ENCODE results near the gene FBN3.
A peak's percentile ranks its signal among the peaks of the same experiment; 100 is the strongest.

The FBN3 gene

GRCh38 chr19:8085598-8086408, 63.6 kb downstream of the FBN3 start (continued):
- TF ChIP-seq, protein P1, sequence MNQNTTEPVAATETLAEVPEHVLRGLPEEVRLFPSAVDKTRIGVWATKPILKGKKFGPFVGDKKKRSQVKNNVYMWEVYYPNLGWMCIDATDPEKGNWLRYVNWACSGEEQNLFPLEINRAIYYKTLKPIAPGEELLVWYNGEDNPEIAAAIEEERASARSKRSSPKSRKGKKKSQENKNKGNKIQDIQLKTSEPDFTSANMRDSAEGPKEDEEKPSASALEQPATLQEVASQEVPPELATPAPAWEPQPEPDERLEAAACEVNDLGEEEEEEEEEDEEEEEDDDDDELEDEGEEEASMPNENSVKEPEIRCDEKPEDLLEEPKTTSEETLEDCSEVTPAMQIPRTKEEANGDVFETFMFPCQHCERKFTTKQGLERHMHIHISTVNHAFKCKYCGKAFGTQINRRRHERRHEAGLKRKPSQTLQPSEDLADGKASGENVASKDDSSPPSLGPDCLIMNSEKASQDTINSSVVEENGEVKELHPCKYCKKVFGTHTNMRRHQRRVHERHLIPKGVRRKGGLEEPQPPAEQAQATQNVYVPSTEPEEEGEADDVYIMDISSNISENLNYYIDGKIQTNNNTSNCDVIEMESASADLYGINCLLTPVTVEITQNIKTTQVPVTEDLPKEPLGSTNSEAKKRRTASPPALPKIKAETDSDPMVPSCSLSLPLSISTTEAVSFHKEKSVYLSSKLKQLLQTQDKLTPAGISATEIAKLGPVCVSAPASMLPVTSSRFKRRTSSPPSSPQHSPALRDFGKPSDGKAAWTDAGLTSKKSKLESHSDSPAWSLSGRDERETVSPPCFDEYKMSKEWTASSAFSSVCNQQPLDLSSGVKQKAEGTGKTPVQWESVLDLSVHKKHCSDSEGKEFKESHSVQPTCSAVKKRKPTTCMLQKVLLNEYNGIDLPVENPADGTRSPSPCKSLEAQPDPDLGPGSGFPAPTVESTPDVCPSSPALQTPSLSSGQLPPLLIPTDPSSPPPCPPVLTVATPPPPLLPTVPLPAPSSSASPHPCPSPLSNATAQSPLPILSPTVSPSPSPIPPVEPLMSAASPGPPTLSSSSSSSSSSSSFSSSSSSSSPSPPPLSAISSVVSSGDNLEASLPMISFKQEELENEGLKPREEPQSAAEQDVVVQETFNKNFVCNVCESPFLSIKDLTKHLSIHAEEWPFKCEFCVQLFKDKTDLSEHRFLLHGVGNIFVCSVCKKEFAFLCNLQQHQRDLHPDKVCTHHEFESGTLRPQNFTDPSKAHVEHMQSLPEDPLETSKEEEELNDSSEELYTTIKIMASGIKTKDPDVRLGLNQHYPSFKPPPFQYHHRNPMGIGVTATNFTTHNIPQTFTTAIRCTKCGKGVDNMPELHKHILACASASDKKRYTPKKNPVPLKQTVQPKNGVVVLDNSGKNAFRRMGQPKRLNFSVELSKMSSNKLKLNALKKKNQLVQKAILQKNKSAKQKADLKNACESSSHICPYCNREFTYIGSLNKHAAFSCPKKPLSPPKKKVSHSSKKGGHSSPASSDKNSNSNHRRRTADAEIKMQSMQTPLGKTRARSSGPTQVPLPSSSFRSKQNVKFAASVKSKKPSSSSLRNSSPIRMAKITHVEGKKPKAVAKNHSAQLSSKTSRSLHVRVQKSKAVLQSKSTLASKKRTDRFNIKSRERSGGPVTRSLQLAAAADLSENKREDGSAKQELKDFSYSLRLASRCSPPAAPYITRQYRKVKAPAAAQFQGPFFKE (tag by site-specific recombination; IDR thresholded peaks at IDR 0.05; ENCODE audit: borderline replicate concordance), result no peak
- TF ChIP-seq ZNF707 (tag by site-specific recombination; IDR thresholded peaks at IDR 0.05) (no peak), ZNF777 (tag by site-specific recombination; IDR thresholded peaks at IDR 0.05; ENCODE audit: borderline replicate concordance) (no peak), ZFP41 (tag by site-specific recombination; IDR thresholded peaks at IDR 0.05; ENCODE audit: borderline replicate concordance) (no peak), ZFHX2 (tag by site-specific recombination; conservative IDR thresholded peaks at IDR 0.05) (peak; percentile 94), SP7 (tag by site-specific recombination; IDR thresholded peaks at IDR 0.05) (0 out of 2 replicates have a peak, but pooled peaks have one; percentile 41), ZNF404 (tag by site-specific recombination; IDR thresholded peaks at IDR 0.05) (no peak)
- TF ChIP-seq, protein P2, sequence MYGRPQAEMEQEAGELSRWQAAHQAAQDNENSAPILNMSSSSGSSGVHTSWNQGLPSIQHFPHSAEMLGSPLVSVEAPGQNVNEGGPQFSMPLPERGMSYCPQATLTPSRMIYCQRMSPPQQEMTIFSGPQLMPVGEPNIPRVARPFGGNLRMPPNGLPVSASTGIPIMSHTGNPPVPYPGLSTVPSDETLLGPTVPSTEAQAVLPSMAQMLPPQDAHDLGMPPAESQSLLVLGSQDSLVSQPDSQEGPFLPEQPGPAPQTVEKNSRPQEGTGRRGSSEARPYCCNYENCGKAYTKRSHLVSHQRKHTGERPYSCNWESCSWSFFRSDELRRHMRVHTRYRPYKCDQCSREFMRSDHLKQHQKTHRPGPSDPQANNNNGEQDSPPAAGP (tag by site-specific recombination; IDR thresholded peaks at IDR 0.05), result peak; percentile 93

- TF ChIP-seq ZNF600 (tag by site-specific recombination; IDR thresholded peaks at IDR 0.05) (peak; percentile 71; the same call in 1 of the 2 replicates), ZNF211 (tag by site-specific recombination; IDR thresholded peaks at IDR 0.05; ENCODE audit: low read depth) (no peak), ZFHX2 (tag by site-specific recombination; conservative IDR thresholded peaks at IDR 0.05) (peak; percentile 56)
- CTCF ChIA-PET, result no interaction called here
- Histone ChIP-seq H3K36me3 (ENCODE audit: control insufficient read depth in 2 of 2, insufficient read depth in 1 of 2, low read length in 2 of 2) (no peaks in the 10 kb centered on the region), H3K27ac (ENCODE audit: extremely low read depth, low read depth, low read length) (no peak overlapping the region), H3K4me3 (ENCODE audit: low read depth, low read length) (no peak overlapping the region), H3K4me1 (ENCODE audit: control insufficient read depth, insufficient read depth, low read length) (no peaks in the 10 kb centered on the region), H3K9me3 (ENCODE audit: control insufficient read depth, insufficient read depth, low read depth, low read length) (no peaks in the 10 kb centered on the region)
- POLR2A ChIA-PET, result no interaction called here
These were observed 65.2 kb downstream of the FBN3 start for GRCh38 chr19:8084152-8084551.

- no peak overlapping the region for H3K4me3 ChIP-seq (ENCODE audit: low read depth, low read length)
- H3K9me3 ChIP-seq (ENCODE audit: control insufficient read depth, insufficient read depth, low read depth, low read length), result no peaks in the 10 kb centered on the region
- H3K36me3 ChIP-seq (ENCODE audit: control insufficient read depth in 2 of 2, insufficient read depth in 1 of 2, low read length in 2 of 2), result no peaks in the 10 kb centered on the region
- POLR2A ChIA-PET, result no interaction called here
- CTCF ChIA-PET, result interaction anchor here (0.9 kb wide), 1 partner anchor 13 kb away, joined by 6 read pairs; no protein-coding TSS in a partner anchor
- no peak overlapping the region for H3K27ac ChIP-seq (ENCODE audit: extremely low read depth, low read depth, low read length)
- H3K4me1 ChIP-seq (ENCODE audit: control insufficient read depth, insufficient read depth, low read length), result no peaks in the 10 kb centered on the region
- no peak for TF ChIP-seq ZNF266 (tag by site-specific recombination; IDR thresholded peaks at IDR 0.05; ENCODE audit: low read depth)
- TF ChIP-seq ZBTB44 (tag by site-specific recombination; IDR thresholded peaks at IDR 0.05), result no peak
- no peak for TF ChIP-seq ZNF174 (tag by site-specific recombination; IDR thresholded peaks at IDR 0.05)
- no peak for TF ChIP-seq ZNF292 (tag by site-specific recombination; IDR thresholded peaks at IDR 0.05; ENCODE audit: borderline replicate concordance, low read depth)
- TF ChIP-seq MZF1 (tag by site-specific recombination; IDR thresholded peaks at IDR 0.05; ENCODE audit: borderline replicate concordance), result no peak
- no peak for TF ChIP-seq ZFP37 (tag by site-specific recombination; IDR thresholded peaks at IDR 0.05)
- TF ChIP-seq, protein P3, sequence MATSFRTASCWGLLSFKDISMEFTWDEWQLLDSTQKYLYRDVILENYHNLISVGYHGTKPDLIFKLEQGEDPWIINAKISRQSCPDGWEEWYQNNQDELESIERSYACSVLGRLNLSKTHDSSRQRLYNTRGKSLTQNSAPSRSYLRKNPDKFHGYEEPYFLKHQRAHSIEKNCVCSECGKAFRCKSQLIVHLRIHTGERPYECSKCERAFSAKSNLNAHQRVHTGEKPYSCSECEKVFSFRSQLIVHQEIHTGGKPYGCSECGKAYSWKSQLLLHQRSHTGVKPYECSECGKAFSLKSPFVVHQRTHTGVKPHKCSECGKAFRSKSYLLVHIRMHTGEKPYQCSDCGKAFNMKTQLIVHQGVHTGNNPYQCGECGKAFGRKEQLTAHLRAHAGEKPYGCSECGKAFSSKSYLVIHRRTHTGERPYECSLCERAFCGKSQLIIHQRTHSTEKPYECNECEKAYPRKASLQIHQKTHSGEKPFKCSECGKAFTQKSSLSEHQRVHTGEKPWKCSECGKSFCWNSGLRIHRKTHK (tag by site-specific recombination; IDR thresholded peaks at IDR 0.05), result no peak
- TF ChIP-seq ZNF274 (IDR thresholded peaks at IDR 0.05; ENCODE audit: low read length), result no peak
- TF ChIP-seq ZNF274 (tag by site-specific recombination; IDR thresholded peaks at IDR 0.05; ENCODE audit: borderline replicate concordance), result no peak
- TF ChIP-seq ZNF335 (tag by site-specific recombination; conservative IDR thresholded peaks at IDR 0.05), result no peak
These were observed 66.3 kb downstream of the FBN3 start for GRCh38 chr19:8083141-8083540.

Measured in HEK293 (cell line).